HG03139 (cell line): ENCODE results near the gene ACTL7A.
"Not testable (repeated sequence)": the region's sequence is repeated elsewhere in the genome, so short reads cannot be mapped to it uniquely, and the experiment has no call there.

Experiments used
- ATAC-seq: cut with Tn5 transposase; IDR thresholded peaks from one replicate; pipeline ENCODE4 v1.9.1; 2021; ENCODE audit not compliant: unreplicated experiment

ACTL7A gene

DNA sequence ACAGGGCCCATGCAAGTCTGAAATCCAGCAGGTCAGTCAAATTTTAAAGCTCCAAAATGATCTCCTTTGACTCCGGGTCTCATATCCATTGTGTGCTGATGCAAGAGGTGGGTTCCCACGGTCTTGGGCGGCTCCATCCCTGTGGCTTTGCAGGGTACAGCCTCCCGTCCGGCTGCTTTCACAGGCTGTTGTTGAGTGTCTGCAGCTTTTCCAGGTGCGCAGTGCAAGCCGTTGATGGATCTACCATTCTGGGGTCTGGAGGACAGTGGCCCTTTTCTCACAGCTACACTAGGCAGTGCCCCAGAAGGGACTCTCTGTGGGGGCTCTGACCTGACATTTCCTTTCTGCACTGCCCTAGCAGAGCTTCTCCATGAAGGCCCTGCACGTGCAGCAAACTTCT, 13.8 kb upstream of the ACTL7A start:
- not testable (repeated sequence) for ATAC-seq

DNA sequence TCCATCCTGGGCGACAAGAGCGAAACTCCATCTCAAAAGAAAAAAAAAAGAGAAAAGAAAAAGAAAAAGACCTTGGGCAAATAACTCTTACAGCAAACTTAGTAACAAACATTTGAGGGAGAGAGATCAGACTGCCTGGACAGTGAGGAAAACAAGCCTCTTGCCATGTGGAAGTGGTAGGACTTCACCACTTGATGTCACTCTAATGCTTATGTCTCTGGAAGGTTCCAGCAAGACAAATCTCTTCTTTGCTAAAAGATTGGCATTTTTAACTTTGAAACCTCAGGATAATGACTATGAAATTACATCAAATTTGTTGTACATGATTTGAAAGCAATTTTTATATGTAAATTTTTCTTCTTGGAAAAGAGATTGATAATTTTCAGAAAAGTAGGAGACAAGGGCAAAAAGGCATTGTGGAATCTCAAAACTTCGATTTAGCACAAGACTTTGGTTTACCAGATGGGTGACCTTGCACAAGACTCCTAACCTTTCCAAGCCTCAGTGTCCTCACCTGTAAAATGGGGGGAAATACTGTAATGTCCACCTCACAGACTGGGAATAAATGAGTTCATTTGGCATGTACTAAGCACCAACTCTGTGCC, 11.7 kb upstream of the ACTL7A start:
- no peak for ATAC-seq

DNA sequence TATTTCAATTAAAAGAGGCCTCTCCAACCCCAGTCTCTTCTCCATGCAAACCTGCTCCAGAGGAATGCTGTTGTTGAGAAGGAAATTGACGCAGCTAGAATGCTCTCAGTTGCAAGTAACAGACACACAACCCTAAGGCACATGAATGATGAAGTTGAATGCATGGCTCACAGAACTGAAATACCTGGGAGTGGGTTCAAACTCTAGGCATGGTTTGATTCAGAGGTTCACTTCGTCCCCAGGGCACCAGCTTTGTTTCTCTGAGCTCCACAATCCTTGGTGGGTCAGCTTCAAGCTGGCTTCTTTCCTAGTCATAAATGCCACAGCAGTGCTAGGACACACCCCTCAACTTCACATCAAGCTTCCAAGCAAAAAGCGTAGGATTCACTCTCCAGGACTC, 10.9 kb upstream of the ACTL7A start:
- no peak for ATAC-seq

DNA sequence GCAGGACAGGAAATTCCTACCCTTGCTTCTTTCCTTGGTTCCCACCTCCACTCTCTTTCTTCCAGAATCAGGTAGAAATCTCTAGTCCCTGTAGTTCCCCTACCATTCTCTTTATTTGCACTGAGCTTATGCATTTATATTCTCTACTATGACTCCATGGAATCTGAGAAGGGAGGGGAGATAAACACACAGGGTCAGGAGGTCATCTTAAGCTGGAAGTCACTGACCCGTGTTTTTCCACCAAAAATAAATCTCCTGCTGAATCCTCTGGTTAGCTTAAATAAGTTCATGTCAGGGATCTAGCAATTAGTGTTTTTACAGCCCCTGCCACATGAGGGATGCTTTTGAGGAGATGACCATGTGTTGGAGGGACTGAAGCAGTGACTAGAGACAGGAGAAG, 10.0 kb upstream of the ACTL7A start:
- ATAC-seq, result no peak

DNA sequence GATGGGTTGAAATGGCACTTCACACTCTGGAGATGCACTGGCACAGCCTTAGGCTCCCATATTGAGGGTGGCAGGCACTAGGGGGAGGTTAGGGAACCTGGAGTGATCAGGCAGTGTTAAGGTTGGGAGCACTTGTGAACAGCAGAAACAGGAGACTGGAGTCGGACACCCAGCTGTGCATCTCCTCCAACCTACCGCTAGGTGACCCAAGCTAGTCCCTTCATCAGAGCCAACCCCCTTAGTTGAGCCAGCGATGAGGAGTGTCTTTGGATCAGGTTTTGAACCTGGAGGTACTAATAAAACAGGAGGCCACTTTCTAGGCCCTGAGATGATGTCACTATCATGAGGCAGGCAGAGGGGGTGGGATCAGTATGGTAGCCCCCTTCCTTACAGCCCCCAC, 8.0 kb upstream of the ACTL7A start:
- ATAC-seq, result no peak

DNA sequence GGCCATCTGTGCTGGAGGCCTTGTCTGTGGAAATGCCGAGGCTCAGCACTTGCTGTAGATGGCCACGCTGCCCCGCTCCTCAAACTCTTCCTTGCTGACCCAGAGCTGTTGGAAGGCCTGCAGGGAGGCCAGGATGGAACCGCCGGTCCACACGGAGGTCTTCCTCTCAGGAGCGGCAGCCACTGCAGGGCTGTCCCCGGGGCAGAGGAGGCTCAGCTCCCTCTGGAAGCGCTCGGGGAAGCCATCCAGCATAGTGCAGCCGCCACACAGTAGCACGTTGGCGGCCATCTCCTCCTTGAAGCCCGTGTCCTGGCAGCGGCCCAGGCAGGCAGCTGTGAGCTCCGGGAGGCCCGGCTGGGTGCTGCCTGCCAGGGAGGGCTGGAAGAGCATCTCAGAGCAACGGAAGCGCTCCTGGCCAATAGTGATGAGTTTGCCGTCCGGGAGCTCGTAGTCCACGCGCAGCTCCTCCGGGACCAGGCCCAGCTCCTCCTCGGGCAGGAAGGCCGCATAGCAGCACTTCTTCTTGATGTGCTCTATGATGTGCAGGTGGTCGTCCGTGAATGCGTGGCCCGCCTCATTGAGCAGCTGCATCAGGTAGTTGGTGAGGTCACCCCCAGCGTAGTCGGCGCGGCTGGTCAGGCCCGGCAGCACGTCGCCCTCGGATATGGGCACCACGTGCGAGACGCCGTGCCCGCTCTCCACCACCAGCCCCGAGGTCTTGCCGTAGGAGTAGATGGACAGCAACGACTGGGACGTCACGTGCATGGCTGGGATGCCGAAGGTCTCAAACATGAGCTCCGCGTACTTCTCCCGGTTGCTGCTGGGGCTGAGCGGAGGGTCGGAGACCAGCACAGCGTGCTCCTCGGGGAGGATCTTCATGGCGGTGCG, 7.2 kb upstream of the ACTL7A start:
- ATAC-seq, result no peak

DNA sequence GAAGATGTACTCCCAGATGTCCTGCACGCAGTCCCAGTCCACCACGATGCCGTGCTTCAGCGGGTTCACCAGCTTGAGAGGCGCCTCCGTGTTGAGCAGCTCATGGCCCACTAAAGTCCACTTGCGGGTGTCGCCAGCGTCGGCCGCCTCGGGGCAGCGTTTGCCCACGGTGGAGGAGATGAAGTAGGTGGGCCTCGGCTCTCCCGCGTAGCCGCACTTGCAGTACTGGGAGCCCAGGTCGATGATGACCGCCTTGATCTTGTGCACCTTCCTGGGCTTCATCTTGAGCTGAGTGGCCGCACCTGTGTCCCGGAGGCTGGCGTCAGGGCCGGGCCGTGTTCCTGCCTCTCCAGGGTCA, 6.6 kb upstream of the ACTL7A start:
- no peak for ATAC-seq

DNA sequence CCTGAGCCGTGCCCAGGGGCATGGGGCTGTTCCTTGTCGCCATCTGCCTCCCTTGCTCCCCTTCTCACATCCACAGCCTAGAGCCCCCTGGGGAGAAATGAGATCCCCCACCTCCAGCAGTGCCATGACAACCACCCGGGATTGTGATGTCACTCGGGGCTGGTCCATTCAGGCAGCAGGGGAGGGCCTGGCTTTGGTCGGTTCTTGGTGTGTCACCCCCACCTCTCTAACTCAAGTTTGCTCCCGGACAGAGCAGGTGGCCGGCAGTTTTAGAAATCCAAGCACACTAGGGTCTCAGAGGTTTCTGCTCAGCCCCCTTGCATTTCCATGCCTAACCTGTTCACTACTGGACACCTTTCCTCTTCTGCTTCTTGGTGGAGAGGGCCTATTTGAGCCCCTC, 6.2 kb upstream of the ACTL7A start, which contains the start of gene ACTL7B:
Gene ACTL7B, minus strand, starts transcription at position 99 of the 400 bp plus-strand sequence. Its CDS starts 56 bp downstream, at position 43.
- no peak for ATAC-seq

DNA sequence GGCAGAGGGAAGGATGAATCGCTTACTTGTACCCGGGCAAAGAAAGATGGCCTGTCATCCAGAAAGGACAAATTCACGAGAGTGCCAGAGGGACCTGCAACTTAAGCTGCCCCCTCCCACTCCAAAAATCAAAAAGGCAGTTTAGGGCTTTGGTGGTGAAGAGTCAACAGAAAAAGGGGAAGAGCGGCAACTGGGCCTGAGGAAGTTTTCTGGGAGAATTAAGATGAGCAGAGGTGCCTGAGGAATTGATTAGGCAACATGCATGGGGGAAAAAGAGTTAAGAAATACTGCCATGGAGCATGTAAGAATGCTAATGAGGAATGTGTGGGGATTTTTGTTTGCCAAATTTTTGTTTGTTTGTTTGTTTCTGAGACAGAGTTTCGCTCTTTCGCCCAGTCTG, 4.5 kb upstream of the ACTL7A start:
- ATAC-seq, result no peak

DNA sequence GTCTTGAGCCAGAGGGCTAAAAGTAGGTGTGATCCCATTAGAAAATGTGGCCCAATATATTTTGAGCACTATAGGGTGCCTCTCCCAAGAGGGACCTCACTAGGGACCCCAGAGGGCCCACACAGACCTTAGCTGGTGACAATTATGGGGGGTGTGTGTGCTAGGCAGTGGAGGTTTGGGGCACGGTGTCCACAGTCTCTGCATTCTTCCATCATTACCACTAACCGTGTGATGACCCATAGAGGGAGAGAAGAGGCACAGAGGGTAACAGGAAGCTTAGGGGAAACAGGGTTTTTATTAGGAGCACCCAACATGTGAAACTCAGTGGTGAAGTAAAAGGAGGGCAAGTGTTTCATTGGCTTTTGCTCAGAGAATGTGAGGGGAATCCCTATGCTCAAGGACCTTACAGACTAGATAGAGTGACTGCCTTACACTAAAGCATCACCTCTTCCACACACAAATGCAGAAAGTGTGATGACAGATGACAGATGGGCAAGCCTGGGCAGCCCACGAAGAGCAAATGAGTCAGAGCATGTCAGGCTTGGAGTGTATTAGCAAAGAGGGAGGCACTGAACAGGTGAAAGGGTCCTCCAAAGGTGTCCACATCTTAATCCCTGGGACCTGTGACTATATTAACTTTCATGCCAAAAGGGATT, 2.5 kb upstream of the ACTL7A start:
- no peak for ATAC-seq

DNA sequence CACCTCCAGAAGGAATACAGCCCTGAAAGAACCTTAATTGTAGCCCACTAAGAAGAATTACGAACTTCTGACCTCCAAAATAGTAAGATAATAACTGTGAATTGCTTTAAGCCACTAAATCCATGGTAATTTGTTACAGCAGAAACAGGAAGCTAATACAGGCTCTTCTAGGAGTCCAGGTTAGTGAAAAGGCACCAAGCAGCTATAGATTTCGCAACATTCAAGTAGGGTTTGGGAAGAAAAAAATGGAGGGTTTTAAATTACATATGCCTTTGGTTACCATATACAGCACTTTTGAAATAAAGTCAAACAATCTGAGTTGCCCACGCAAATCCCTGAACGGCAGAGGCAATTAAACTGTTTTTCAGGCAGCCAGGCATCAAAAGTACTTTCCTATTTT, 1.7 kb upstream of the ACTL7A start:
- no peak for ATAC-seq

DNA sequence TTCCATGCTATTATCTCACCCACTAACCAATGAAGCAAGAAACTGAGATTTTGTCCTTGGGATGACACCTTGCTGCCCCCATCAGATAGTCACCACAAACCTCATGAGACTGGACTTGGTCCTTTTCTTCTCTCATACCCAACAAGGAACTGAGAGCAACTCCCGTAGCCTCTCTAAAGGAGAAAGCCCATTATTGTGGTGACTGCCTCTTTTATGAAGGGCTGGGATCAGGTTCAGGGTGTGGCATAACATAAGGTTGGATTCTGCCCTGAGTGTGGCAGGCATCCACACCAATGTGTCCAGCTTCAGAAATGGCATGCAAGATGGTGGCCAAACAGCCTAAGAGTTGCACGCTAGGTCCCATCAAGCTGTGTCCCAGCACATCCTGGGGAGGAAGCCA, 1.3 kb upstream of the ACTL7A start:
- no peak for ATAC-seq

DNA sequence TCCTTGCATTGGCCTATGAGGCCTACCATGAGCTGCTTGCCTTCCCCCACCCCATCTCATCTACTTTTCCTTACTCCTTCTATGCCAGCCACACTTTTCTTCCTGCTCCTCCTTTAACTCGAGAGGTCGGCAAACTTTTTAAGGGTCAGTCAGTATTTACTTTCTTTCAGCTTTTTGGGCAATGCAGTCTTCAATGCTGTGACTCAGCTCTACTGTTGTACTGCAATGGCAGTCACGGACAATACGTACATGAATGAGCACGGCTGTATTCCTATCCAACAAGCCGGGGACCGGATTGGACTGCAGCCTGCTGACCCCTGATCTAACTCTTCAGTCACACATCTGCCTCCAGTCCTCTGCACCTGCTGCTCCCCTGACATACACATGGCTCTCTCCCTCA, 602 bp upstream of the ACTL7A start:
- ATAC-seq, result no peak

DNA sequence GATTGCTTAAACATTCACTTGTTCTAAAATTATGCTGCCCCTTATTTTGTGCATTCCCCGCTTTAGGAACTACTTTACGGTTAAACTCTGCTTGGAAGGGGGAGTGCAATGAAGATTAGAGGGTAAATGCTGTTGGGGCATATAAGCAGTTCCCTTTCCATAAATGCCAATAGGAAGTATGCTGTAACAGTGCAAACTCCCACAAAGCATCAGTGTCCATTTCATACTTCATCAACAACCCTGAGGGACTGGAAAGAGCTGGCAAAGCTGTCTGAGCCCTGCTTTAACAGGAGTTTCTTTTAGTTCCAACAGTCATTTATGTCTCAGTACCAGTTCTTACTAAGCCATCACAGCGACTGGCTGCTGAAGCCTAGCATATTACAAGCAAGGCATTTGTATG, 1.8 kb downstream of the ACTL7A start:
- ATAC-seq, result no peak

DNA sequence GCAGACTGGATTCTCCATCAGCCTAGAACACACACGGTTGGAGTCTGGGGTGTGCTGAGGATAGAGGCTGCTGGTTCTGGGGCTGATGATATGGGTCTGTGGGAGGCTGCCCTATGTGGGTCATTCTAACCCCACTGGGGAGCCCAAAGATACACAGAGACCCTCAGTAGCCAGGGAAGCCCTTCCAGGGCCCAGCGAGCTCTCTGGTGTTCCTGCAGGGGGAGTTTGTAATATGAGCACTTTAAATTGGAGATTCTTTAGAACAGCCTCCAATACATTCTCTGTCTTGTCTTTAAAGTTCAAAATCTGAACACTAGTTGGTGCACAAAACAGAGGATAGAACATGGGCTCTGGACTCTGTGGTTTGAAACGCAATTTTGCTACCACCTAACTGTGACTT, 2.4 kb downstream of the ACTL7A start:
- no peak for ATAC-seq

DNA sequence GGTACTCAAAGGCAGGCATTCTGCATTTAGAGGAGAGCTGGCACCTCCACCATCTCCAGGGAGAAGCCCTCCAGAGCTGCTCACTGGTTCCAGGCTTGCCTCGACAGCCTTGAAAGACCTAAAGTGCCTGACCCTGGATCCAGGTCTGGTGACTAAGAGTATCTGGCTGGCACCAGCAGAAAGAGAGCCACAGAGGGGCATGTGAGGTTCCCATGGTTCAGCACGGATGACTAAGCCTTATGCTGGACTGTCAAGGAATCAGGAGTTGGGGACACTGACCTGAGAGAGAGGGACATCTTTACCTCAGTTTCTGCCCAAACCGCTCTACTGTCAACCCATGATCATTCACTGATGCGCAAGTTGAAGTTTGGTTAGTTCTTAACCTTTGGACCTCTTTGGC, 3.0 kb downstream of the ACTL7A start:
- ATAC-seq, result no peak

DNA sequence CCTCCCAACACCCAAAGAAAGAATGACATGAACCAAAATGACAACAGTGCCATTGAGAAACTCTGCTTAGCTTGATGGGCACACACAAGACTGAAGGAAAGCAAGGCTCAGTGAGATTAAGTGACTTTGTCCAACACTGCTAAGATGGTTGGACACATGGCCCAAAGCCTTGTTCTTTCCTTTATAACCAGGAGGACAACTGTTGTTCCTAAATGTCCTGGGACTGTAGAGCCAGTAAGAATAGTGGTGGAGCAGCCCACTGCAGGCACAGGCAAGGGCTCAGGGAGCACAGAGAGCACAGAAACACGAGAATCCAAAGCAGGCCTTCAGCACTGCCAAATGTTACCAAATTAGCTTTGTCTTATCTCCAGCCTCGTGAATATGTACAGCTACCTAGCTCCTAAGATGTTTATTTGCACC, 3.9 kb downstream of the ACTL7A start:
- ATAC-seq, result no peak

DNA sequence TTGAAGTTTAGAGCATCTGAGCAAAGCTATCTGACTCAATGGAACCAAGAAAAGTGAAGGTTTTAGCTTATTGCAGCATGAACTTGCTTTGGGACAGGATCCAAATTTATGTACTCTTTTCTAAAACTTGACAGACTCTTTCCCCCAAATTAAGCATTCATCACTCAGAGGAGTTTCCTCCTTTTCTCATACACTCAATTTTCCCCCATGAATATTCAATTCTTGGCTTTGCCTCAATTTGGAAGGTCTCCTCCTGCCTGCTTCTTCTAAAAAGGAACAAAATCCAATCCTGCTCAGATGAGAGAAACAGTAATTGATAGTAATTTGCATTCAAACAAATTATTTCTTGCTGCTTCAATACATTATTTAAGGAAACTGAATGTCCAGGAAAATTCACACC, 5.0 kb downstream of the ACTL7A start:
- no peak for ATAC-seq

DNA sequence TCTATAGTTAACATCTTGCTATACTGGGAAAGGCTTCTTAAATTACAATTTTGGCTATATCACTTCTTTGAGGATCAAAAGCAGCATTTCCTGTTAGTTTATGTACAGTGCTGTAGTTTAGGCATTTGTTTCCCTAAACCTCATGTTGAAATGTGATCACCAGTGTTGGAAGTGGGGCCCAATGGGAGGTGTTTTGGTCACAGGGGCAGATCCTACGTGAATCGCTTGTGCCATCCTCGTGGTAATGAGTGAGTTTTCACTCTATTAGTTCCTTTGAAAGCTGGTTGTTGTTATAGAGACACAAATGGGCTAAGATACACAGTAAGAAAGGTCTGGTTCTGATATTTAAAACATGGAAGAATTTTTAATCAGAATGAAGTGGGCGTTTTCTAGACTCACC, 5.8 kb downstream of the ACTL7A start:
- ATAC-seq, result no peak

DNA sequence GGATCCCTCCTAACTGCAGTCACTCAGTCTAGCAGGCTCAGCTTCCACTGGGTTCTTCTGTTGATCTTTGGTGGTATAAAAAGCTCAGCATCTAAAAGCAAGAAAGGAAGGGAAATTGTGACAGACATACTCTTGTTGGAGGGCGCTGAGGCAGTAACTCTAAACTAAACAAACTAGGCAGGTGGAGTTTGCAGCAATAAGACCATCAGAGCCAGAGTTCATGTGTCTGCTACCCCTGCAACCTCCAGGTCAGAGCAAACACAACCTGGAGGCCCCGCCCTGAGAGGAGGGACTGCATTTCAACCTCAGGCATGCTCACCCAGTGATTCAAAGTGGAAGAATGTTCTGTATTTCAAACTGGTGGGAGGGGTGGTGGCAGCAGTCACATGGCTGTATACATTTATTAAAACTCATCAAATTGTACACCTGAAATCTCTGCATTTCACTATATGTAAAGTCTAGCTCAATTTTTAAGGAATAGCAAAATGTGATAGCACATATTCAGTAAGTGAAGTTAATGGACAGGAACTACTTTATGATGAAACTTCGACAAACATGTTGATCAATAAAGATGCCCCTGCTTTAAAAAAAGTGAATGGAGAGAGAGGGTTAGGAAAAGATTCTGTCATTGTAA, 7.1 kb downstream of the ACTL7A start:
- no peak for ATAC-seq

DNA sequence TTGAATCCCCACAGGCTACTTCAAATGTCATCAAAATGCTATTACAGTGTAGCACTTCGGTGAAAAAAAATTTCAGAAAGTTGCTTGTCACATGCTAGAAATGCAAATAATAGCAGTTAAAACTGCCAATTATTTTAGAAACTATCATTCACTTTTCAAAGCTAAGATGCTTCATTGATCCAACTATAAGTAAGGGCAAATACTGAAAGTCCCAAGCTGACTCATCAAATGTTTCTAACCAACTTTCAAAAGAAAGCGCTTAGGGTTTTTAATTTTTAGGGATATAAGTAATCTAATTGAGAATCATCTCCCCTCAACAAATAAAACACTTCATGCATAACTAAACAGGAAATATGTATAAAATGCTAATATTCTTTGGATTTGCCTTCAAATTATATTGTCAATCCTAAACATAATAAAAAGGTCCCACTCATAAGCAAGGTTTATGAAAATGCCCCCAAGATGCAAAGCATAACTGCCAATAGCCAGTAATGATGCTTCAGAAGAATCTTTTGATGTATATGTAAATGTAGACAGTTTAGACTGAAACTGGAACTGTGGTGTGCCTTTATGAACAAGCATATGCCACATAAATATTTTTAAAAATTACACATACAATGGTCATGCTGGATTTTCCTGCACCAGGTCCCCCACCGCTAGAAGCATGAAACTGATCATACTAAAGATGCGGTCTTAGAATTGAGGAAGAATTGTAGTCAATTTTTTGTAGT, 12.2 kb downstream of the ACTL7A start:
- ATAC-seq, result no peak
